Fibroblast of gingiva (primary cell): Measurements from ENCODE around the gene COL6A3.

ENCODE experiments used
- DNase-seq: peaks from one replicate; pipeline ENCODE4 v3.0.0-alpha.2; 2011; ENCODE audit warnings: low read depth

The COL6A3 gene

GRCh38 chr2:237413777-237414661, at the start of gene COL6A3:
Gene COL6A3 (minus strand): TSS chr2:237414164. CDS start chr2:237396817, 17,347 bp downstream.
- DNase-seq = peak; percentile 99

- DNase-seq = peak; percentile 91
These were observed 45.8 kb upstream of the COL6A3 start for GRCh38 chr2:237459741-237460174.

GRCh38 chr2:237459226-237459625, 45.3 kb upstream of the COL6A3 start:
- no peak for DNase-seq

GRCh38 chr2:237458519-237458918, 44.6 kb upstream of the COL6A3 start:
- no peak for DNase-seq

- no peak for DNase-seq
These were observed 43.5 kb upstream of the COL6A3 start for GRCh38 chr2:237457388-237457941.

GRCh38 chr2:237456200-237456843, 42.4 kb upstream of the COL6A3 start:
- DNase-seq = peak; percentile 99

GRCh38 chr2:237455764-237456163, 41.8 kb upstream of the COL6A3 start:
- DNase-seq = no peak

- no peak for DNase-seq
These were observed 39.7 kb upstream of the COL6A3 start for GRCh38 chr2:237453671-237454070.

GRCh38 chr2:237452861-237453260, 38.9 kb upstream of the COL6A3 start:
- no peak for DNase-seq

- DNase-seq = no peak
These were observed 37.9 kb upstream of the COL6A3 start for GRCh38 chr2:237451643-237452469.

GRCh38 chr2:237450583-237450982, 36.6 kb upstream of the COL6A3 start:
- DNase-seq = no peak

- DNase-seq = no peak
These were observed 36.1 kb upstream of the COL6A3 start for GRCh38 chr2:237450108-237450507.

GRCh38 chr2:237449193-237449881, 35.4 kb upstream of the COL6A3 start:
- DNase-seq = peak; percentile 80

GRCh38 chr2:237448626-237449025, 34.7 kb upstream of the COL6A3 start:
- DNase-seq = no peak

- no peak for DNase-seq
These were observed 34.2 kb upstream of the COL6A3 start for GRCh38 chr2:237448171-237448570.

- no peak for DNase-seq
These were observed 33.5 kb upstream of the COL6A3 start for GRCh38 chr2:237447496-237447895.

GRCh38 chr2:237446338-237446665, 32.3 kb upstream of the COL6A3 start:
- no peak for DNase-seq

- DNase-seq = no peak
These were observed 31.8 kb upstream of the COL6A3 start for GRCh38 chr2:237445611-237446337.

- DNase-seq = no peak
These were observed 30.1 kb upstream of the COL6A3 start for GRCh38 chr2:237444071-237444470.

GRCh38 chr2:237441605-237442274, 27.8 kb upstream of the COL6A3 start:
- peak; percentile 58 for DNase-seq
